Hepatocyte (in vitro differentiated cells): ENCODE results near the gene MSI2.

Experiments
- EZH2 ChIP-seq: fragments of 200-600 bp; sonication (generic); IDR thresholded peaks from 2 replicates; pipeline ENCODE4 v1.6.1; 2016; ENCODE audit warnings: antibody characterized with exemption, mild to moderate bottlenecking, borderline replicate concordance
- EZH2phosphoT487 ChIP-seq: fragments of 200-600 bp; sonication (generic); IDR thresholded peaks from one replicate; pipeline ENCODE4 v1.6.1; 2018; ENCODE audit warnings: antibody characterized with exemption, mild to moderate bottlenecking, low read depth, moderate library complexity; ENCODE audit not compliant: unreplicated experiment, severe bottlenecking
- TF ChIP-seq, protein P1 (sequence below): fragments of 200-600 bp; sonication (generic); IDR thresholded peaks from 2 replicates; pipeline ENCODE4 v1.5.1; 2016; ENCODE audit warnings: antibody characterized with exemption, mild to moderate bottlenecking; ENCODE audit not compliant: poor library complexity

DNA sequence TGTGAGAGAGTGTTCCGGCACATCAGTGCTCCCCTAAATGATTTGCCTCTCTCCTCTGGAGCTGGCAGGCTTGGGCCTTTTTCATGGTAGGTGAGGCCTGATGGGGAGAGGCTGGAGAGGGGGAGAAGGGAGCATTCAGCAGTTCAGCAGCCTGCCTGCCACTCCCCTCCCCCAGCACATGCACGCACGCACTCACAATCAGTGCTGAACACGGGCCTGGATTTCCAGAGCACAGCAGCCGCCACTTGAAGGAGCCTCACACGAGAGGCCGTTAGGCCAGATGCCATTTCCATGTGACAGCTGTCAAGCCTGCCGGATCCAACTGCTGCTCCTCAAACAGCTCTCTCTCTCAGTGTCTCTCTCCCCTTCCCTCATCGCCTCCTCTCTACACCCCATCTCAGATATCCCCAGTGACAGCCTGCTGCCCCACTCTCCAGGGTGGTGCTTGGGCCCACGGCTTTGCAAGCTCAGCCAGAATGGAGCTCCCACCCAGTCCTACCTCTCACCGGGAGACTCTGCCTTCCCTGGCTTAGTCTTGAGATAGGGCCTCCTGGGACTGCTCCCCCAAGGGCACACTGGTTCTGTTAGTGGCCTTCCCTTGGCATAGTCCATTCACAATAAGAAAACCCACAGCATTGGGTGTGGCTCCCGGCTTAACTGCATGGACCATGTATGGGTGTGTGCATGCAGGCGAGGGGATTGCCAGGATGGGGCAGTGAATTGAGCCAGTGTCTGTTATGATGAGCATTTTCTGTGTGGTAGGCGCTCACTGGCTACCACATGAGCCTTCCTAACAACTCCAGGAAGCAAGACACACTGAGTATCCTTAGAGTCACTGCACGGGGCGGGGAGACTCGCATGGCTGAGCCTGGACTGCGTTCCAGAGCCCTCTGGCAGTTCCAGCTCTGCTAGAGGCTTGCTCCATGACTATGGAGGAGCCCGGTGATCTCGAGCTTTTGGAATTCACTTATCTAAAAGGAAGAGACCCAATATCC lies 262.6 kb downstream of the MSI2 start:
- TF ChIP-seq, protein P1, sequence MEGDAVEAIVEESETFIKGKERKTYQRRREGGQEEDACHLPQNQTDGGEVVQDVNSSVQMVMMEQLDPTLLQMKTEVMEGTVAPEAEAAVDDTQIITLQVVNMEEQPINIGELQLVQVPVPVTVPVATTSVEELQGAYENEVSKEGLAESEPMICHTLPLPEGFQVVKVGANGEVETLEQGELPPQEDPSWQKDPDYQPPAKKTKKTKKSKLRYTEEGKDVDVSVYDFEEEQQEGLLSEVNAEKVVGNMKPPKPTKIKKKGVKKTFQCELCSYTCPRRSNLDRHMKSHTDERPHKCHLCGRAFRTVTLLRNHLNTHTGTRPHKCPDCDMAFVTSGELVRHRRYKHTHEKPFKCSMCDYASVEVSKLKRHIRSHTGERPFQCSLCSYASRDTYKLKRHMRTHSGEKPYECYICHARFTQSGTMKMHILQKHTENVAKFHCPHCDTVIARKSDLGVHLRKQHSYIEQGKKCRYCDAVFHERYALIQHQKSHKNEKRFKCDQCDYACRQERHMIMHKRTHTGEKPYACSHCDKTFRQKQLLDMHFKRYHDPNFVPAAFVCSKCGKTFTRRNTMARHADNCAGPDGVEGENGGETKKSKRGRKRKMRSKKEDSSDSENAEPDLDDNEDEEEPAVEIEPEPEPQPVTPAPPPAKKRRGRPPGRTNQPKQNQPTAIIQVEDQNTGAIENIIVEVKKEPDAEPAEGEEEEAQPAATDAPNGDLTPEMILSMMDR, result no peak
- TF ChIP-seq EZH2 (no peak), EZH2phosphoT487 (no peak)
